Natural killer cell (primary cell): ENCODE measurements around the gene NOCT. TPM values are rescaled to one million over a fixed set of nuclear protein-coding genes. Genes with fewer than 3 reads are reported as not detected.

Experiments
- ATAC-seq, 3 donors: fragments of 150-1000 bp in 2 of 3; fragments of 200-7000 bp in 1 of 3; cut with Tn5 transposase; 1 replicate in 1 of 3; 2 replicates in 2 of 3; pipeline ENCODE4 v1.10.0; 2021; ENCODE audit warnings: mild to moderate bottlenecking in 2 of 3, moderate library complexity in 2 of 3
- DNase-seq, 2 donors: peaks; one replicate each; pipeline versions ENCODE4 v3.0.0 to v3.0.0-alpha.2; 2013 to 2021; ENCODE audit warnings: mixed read lengths in 1 of 2
- H3K27ac ChIP-seq: one replicate; pipeline ENCODE4 v1.5.1; 2013; ENCODE audit warnings: mild to moderate bottlenecking, low read length
- H3K27me3 ChIP-seq: one replicate; pipeline ENCODE4 v1.6.1; 2013; ENCODE audit warnings: low read length; ENCODE audit not compliant: control insufficient read depth, insufficient read depth
- H3K36me3 ChIP-seq: one replicate; pipeline ENCODE4 v1.6.1; 2013; ENCODE audit warnings: low read length; ENCODE audit not compliant: control insufficient read depth, insufficient read depth
- H3K4me1 ChIP-seq: one replicate; pipeline ENCODE4 v1.6.1; 2013; ENCODE audit warnings: low read length; ENCODE audit not compliant: control insufficient read depth, insufficient read depth
- H3K4me3 ChIP-seq: one replicate; pipeline ENCODE4 v1.5.1; 2013; ENCODE audit warnings: low read length
- H3K9me3 ChIP-seq: one replicate; pipeline ENCODE4 v1.6.1; 2013; ENCODE audit warnings: low read length; ENCODE audit not compliant: control insufficient read depth, insufficient read depth
- H3K27ac Mint-ChIP-seq, 2 donors: one replicate each; pipeline ENCODE4 v1.8.0; 2022; ENCODE audit warnings: mild to moderate bottlenecking in 2 of 2, mixed read lengths in 2 of 2, moderate library complexity in 1 of 2
- H3K27me3 Mint-ChIP-seq, 2 donors: one replicate each; pipeline ENCODE4 v1.8.0; 2022; ENCODE audit warnings: low read depth in 2 of 2, mixed read lengths in 2 of 2
- H3K36me3 Mint-ChIP-seq: one replicate; pipeline ENCODE4 v1.8.0; 2022; ENCODE audit warnings: mixed read lengths
- H3K4me1 Mint-ChIP-seq, 2 donors: one replicate each; pipeline ENCODE4 v1.8.0; 2022; ENCODE audit warnings: mixed read lengths in 2 of 2
- H3K4me3 Mint-ChIP-seq: one replicate; pipeline ENCODE4 v1.8.0; 2022; ENCODE audit warnings: mild to moderate bottlenecking, moderate library complexity, mixed read lengths
- H3K9me3 Mint-ChIP-seq, 2 donors: one replicate each; pipeline ENCODE4 v1.8.0; 2022; ENCODE audit warnings: mixed read lengths in 2 of 2
- CTCF ChIP-seq: fragments of 200-600 bp; IDR thresholded peaks from one replicate; pipeline ENCODE4 v1.8.0; 2022; ENCODE audit warnings: antibody characterized with exemption
- WGBS: methylation state at CpG from one replicate; pipeline ENCODE4 v1.1.7; 2013; ENCODE audit warnings: missing lambda C conversion rate; ENCODE audit not compliant: insufficient coverage; 5-methylcytosine and 5-hydroxymethylcytosine counted together
- intact Hi-C: fragments of 100-400 bp; cut with micrococcal nuclease; formaldehyde crosslinking; loops from one replicate; pipeline ENCODE4 v1.14.2; 2022
- total RNA-seq, 4 donors: library from RNA; stranded (reverse); fragments of 120-200 nt in 1 of 4; gene quantifications; one replicate each; pipeline versions ENCODE4 v1.2.3 to v1.2.4, GENCODE V29; 2013 to 2022

Gene NOCT
- total RNA-seq, 3 donors from 2014 or later (not counting 1 experiment from before 2014, with no cell fraction given), result 17.6 to 28.5 (median 20.9) TPM

GRCh38 chr4:139078926-139079325, 63.3 kb downstream of the NOCT start:
- no peaks in the 10 kb centered on the region for H3K27me3 ChIP-seq
- Mint-ChIP-seq H3K27ac (peak overlapping the region; percentile 78 to 97), H3K4me3 (peak overlapping the region; percentile 13), H3K4me1 (peaks cover 59 to 66% of the 10 kb centered on the region in 2 donors), H3K27me3 (no peaks in the 10 kb centered on the region), H3K9me3 (no peaks in the 10 kb centered on the region), H3K36me3 (no peaks in the 10 kb centered on the region)
- WGBS, result 67% methylated on average over 4 of the region's 4 CpGs
- ATAC-seq (no peak), DNase-seq (no peak)
- TF ChIP-seq CTCF, result no peak
- H3K4me3 ChIP-seq, result no peak overlapping the region
- peaks cover 4% of the 10 kb centered on the region for H3K36me3 ChIP-seq
- no peaks in the 10 kb centered on the region for H3K9me3 ChIP-seq
- intact Hi-C loops, result no loop called here
- peaks cover 12% of the 10 kb centered on the region for H3K4me1 ChIP-seq
- H3K27ac ChIP-seq, result no peak overlapping the region

- Mint-ChIP-seq H3K36me3 (no peaks in the 10 kb centered on the region), H3K9me3 (no peaks in the 10 kb centered on the region), H3K4me1 (peaks cover 48 to 52% of the 10 kb centered on the region in 2 donors), H3K4me3 (peak overlapping the region; percentile 93), H3K27me3 (no peaks in the 10 kb centered on the region), H3K27ac (peak overlapping the region; percentile 94 to 97)
- intact Hi-C loops, result loop anchor here (1.0 to 5.0 kb wide), 4 partner anchors 68 to 370 kb away; partner anchors contain the start of genes ELF2, NAA15 and NOCT
- Histone ChIP-seq H3K27me3 (no peaks in the 10 kb centered on the region), H3K27ac (peak overlapping the region; percentile 93), H3K4me3 (peak overlapping the region; percentile 89), H3K36me3 (no peaks in the 10 kb centered on the region), H3K9me3 (no peaks in the 10 kb centered on the region), H3K4me1 (peaks cover 5% of the 10 kb centered on the region)
- no peak for TF ChIP-seq CTCF
- DNase-seq (peak; percentile 91 to 95), ATAC-seq (peak; percentile 82 to 94 (median 86))
- under 1% methylated on average over 29 of the region's 38 CpGs for WGBS
These were observed 67.4 kb downstream of the NOCT start for GRCh38 chr4:139082750-139083606.

GRCh38 chr4:139083607-139083955, 68.0 kb downstream of the NOCT start:
- H3K27ac Mint-ChIP-seq, result peak overlapping the region; percentile 94 to 97
- H3K36me3 Mint-ChIP-seq, result no peaks in the 10 kb centered on the region
- no peaks in the 10 kb centered on the region for H3K9me3 Mint-ChIP-seq
- peaks cover 46 to 50% of the 10 kb centered on the region in 2 donors for H3K4me1 Mint-ChIP-seq
- intact Hi-C loops, result loop anchor here (1.0 to 5.0 kb wide), 4 partner anchors 68 to 369 kb away; partner anchors contain the start of genes ELF2, NAA15 and NOCT
- H3K4me1 ChIP-seq, result peaks cover 5% of the 10 kb centered on the region
- TF ChIP-seq CTCF, result no peak
- H3K36me3 ChIP-seq, result no peaks in the 10 kb centered on the region
- no peaks in the 10 kb centered on the region for H3K27me3 ChIP-seq
- ATAC-seq, result peak; percentile 31 to 56 (median 48)
- H3K27me3 Mint-ChIP-seq, result no peaks in the 10 kb centered on the region
- peak overlapping the region; percentile 89 for H3K4me3 ChIP-seq
- no peaks in the 10 kb centered on the region for H3K9me3 ChIP-seq
- peak; percentile 67 to 85 for DNase-seq
- H3K4me3 Mint-ChIP-seq, result peak overlapping the region; percentile 93
- WGBS, result 0% methylated on average over 34 of the region's 34 CpGs
- peak overlapping the region; percentile 93 for H3K27ac ChIP-seq
